AG04449 (cell line): ENCODE data around the gene DPH7.

Source experiments
- CTCF ChIA-PET: fragments of 350-600 bp; formaldehyde crosslinking; extraction: SDS; loops from one replicate; lab custom pipeline; 2021; ENCODE audit warnings: antibody characterized with exemption; lab: Yijun Ruan, JAX
- POLR2A ChIA-PET: fragments of 400-600, 350-600 bp; formaldehyde crosslinking; extraction: SDS; loops from one replicate; lab custom pipeline; 2020; ENCODE audit warnings: antibody characterized with exemption, inconsistent platforms; lab: Yijun Ruan, JAX
- DNase-seq: peaks from one replicate; pipeline ENCODE4 v3.0.0-alpha.2; 2010; ENCODE audit warnings: low read depth, low spot score
- H3K4me3 ChIP-seq: 2 replicates; pipeline ENCODE4 v1.5.1; 2011; ENCODE audit warnings: low read depth, mild to moderate bottlenecking, control low read depth, low read length
- CTCF ChIP-seq: IDR thresholded peaks from one replicate; pipeline ENCODE4 v1.5.1; 2011; ENCODE audit warnings: mild to moderate bottlenecking, moderate library complexity, low read length, control low read depth, inconsistent platforms; ENCODE audit not compliant: insufficient read depth; ENCODE audit errors: missing control alignments

The DPH7 gene

GRCh38 chr9:137619240-137620047 lies 40.7 kb upstream of the DPH7 start:
- CTCF ChIA-PET = interaction anchor here (0.8 to 1.2 kb wide), 6 partner anchors 17 to 71 kb away, joined by 3 to 4 read pairs (median 3); no protein-coding TSS in a partner anchor
- TF ChIP-seq CTCF = no peak
- H3K4me3 ChIP-seq = peak overlapping the region; percentile 78
- POLR2A ChIA-PET = interaction anchor here (1.1 to 1.6 kb wide), 3 partner anchors 14 to 67 kb away, joined by 3 to 7 read pairs (median 4); partner anchors contain the start of gene ARRDC1
- no peak for DNase-seq

GRCh38 chr9:137618105-137619067 lies 39.7 kb upstream of the DPH7 start, which contains the start of gene EHMT1:
Gene EHMT1 (plus strand): TSS chr9:137619005. CDS start chr9:137619029, 24 bp downstream.
- ChIA-PET CTCF (interaction anchor here (0.9 to 1.2 kb wide), 4 partner anchors 42 to 72 kb away, joined by 3 to 4 read pairs (median 3); no protein-coding TSS in a partner anchor), POLR2A (interaction anchor here (0.6 to 1.6 kb wide), 4 partner anchors 8 to 66 kb away, joined by 3 to 7 read pairs (median 4); partner anchors contain the start of gene ARRDC1)
- no peak for TF ChIP-seq CTCF
- H3K4me3 ChIP-seq = peak within 1 kb of the TSS; percentile 93
- no peak for DNase-seq

GRCh38 chr9:137615387-137615871 lies 36.7 kb upstream of the DPH7 start:
- no peak for DNase-seq
- no peak for TF ChIP-seq CTCF
- CTCF ChIA-PET = no interaction called here
- no peak overlapping the region for H3K4me3 ChIP-seq
- POLR2A ChIA-PET = no interaction called here

- DNase-seq = no peak
- H3K4me3 ChIP-seq = no peak overlapping the region
- ChIA-PET CTCF (no interaction called here), POLR2A (interaction anchor here (0.6 to 0.7 kb wide), 2 partner anchors 10 to 15 kb away, joined by 3 read pairs; partner anchors contain the start of gene ARRDC1)
- TF ChIP-seq CTCF = no peak
Observed at GRCh38 chr9:137614631-137615386, 36.1 kb upstream of the DPH7 start.

- TF ChIP-seq CTCF = no peak
- POLR2A ChIA-PET = interaction anchor here (0.7 kb wide), 1 partner anchor 15 kb away, joined by 3 read pairs; no protein-coding TSS in a partner anchor
- DNase-seq = no peak
- no peak overlapping the region for H3K4me3 ChIP-seq
- CTCF ChIA-PET = no interaction called here
Observed at GRCh38 chr9:137613738-137614523, 35.2 kb upstream of the DPH7 start.
